Effector CD8-positive, alpha-beta T cell (primary cell): ENCODE measurements around the gene FBLN1.
"Not testable (repeated sequence)": the region's sequence is repeated elsewhere in the genome, so short reads cannot be mapped to it uniquely, and the experiment has no call there.

Experiments
- DNase-seq: peaks from one replicate; lab custom pipeline; 2025; lab: John Stamatoyannopoulos, UW

Gene FBLN1

GRCh38 chr22:45528046-45528445, 25.4 kb downstream of the FBLN1 start:
- DNase-seq = no peak

GRCh38 chr22:45529105-45529504, 26.4 kb downstream of the FBLN1 start:
- no peak for DNase-seq

- no peak for DNase-seq
Measured at GRCh38 chr22:45529971-45530575, 27.4 kb downstream of the FBLN1 start.

- DNase-seq = no peak
Measured at GRCh38 chr22:45531441-45532234, 29.0 kb downstream of the FBLN1 start.

- no peak for DNase-seq
Measured at GRCh38 chr22:45532235-45532631, 29.6 kb downstream of the FBLN1 start.

GRCh38 chr22:45533703-45534102, 31.0 kb downstream of the FBLN1 start:
- DNase-seq = no peak

GRCh38 chr22:45534339-45535192, 31.9 kb downstream of the FBLN1 start:
- no peak for DNase-seq

GRCh38 chr22:45535290-45535689, 32.6 kb downstream of the FBLN1 start:
- DNase-seq = no peak

- DNase-seq = not testable (repeated sequence)
Measured at GRCh38 chr22:45535835-45536234, 33.2 kb downstream of the FBLN1 start.

- DNase-seq = no peak
Measured at GRCh38 chr22:45537734-45538181, 35.1 kb downstream of the FBLN1 start.

- no peak for DNase-seq
Measured at GRCh38 chr22:45538281-45538680, 35.6 kb downstream of the FBLN1 start.

- no peak for DNase-seq
Measured at GRCh38 chr22:45540122-45540521, 37.4 kb downstream of the FBLN1 start.

- no peak for DNase-seq
Measured at GRCh38 chr22:45541382-45541979, 38.8 kb downstream of the FBLN1 start.

- DNase-seq = no peak
Measured at GRCh38 chr22:45542001-45542520, 39.4 kb downstream of the FBLN1 start.

GRCh38 chr22:45542736-45543135, 40.1 kb downstream of the FBLN1 start:
- DNase-seq = not testable (repeated sequence)

- DNase-seq = no peak
Measured at GRCh38 chr22:45543243-45543642, 40.6 kb downstream of the FBLN1 start.

- DNase-seq = no peak
Measured at GRCh38 chr22:45544588-45545170, 42.0 kb downstream of the FBLN1 start.

- no peak for DNase-seq
Measured at GRCh38 chr22:45546333-45547015, 43.8 kb downstream of the FBLN1 start.

- no peak for DNase-seq
Measured at GRCh38 chr22:45547016-45547345, 44.3 kb downstream of the FBLN1 start.

GRCh38 chr22:45547731-45548130, 45.0 kb downstream of the FBLN1 start:
- no peak for DNase-seq

GRCh38 chr22:45548247-45548840, 45.7 kb downstream of the FBLN1 start:
- no peak for DNase-seq
